WTC11 (cell line): ENCODE measurements around the gene FCSK. TPM values are rescaled to one million over a fixed set of nuclear protein-coding genes. Genes with fewer than 3 reads are reported as not detected.

Source experiments
- ATAC-seq: fragments of 200-7000 bp; cut with Tn5 transposase; 2 replicates; pipeline ENCODE4 v1.10.0; 2021; ENCODE audit warnings: mild to moderate bottlenecking, moderate library complexity
- CTCF ChIA-PET: fragments of 300-600 bp; sonication (Branson Sonifier 250); formaldehyde crosslinking; loops from one replicate; lab custom pipeline; 2021; ENCODE audit warnings: antibody characterized with exemption; lab: Charles Lee
- POLR2A ChIA-PET: fragments of 350-600 bp; sonication (Branson Sonifier 250); formaldehyde crosslinking; loops from one replicate; lab custom pipeline; 2021; ENCODE audit warnings: antibody characterized with exemption; lab: Charles Lee
- DNase-seq: peaks from one replicate; pipeline ENCODE4 v3.0.0; 2021; ENCODE audit warnings: low spot score
- H3K27ac Mint-ChIP-seq: 2 replicates; pipeline ENCODE4 v1.8.0; 2021; ENCODE audit warnings: mixed read lengths
- H3K27me3 Mint-ChIP-seq: 2 replicates; pipeline ENCODE4 v1.8.0; 2021; ENCODE audit warnings: low read depth, mild to moderate bottlenecking, moderate library complexity, mixed read lengths
- H3K36me3 Mint-ChIP-seq: 2 replicates; pipeline ENCODE4 v1.8.0; 2021; ENCODE audit warnings: mixed read lengths
- H3K4me1 Mint-ChIP-seq: 2 replicates; pipeline ENCODE4 v1.8.0; 2022; ENCODE audit warnings: mixed read lengths
- H3K4me3 Mint-ChIP-seq: 2 replicates; pipeline ENCODE4 v1.8.0; 2021; ENCODE audit warnings: mild to moderate bottlenecking, moderate library complexity, mixed read lengths
- H3K9me3 Mint-ChIP-seq: 2 replicates; pipeline ENCODE4 v1.8.0; 2021; ENCODE audit warnings: mixed read lengths
- AR ChIP-seq: fragments of 250-450 bp; sonication (Bioruptor Pico); IDR thresholded peaks from 2 replicates; pipeline ENCODE4 v1.9.0; 2021; ENCODE audit warnings: mild to moderate bottlenecking
- E2F1 ChIP-seq: sonication (generic); formaldehyde crosslinking; IDR thresholded peaks from 2 replicates; pipeline ENCODE4 v1.8.0; 2022; ENCODE audit warnings: mild to moderate bottlenecking, missing genetic modification reagents
- ERG ChIP-seq: fragments of 250-450 bp; sonication (Bioruptor Pico); IDR thresholded peaks from 2 replicates; pipeline ENCODE4 v1.8.0; 2021; ENCODE audit warnings: mild to moderate bottlenecking
- ETV6 ChIP-seq: sonication (generic); formaldehyde crosslinking; IDR thresholded peaks from 2 replicates; pipeline ENCODE4 v1.8.1; 2022; ENCODE audit warnings: mild to moderate bottlenecking, missing genetic modification reagents
- GABPB1 ChIP-seq: sonication (generic); formaldehyde crosslinking; IDR thresholded peaks from 2 replicates; pipeline ENCODE4 v1.8.1; 2023; ENCODE audit warnings: mild to moderate bottlenecking, missing genetic modification reagents
- IRF1 ChIP-seq: sonication (generic); formaldehyde crosslinking; IDR thresholded peaks from 2 replicates; pipeline ENCODE4 v1.8.0; 2023; ENCODE audit warnings: missing genetic modification reagents
- MAX ChIP-seq: sonication (generic); formaldehyde crosslinking; IDR thresholded peaks from 2 replicates; pipeline ENCODE4 v1.8.0; 2022; ENCODE audit warnings: mild to moderate bottlenecking, missing genetic modification reagents
- NFATC4 ChIP-seq: fragments of 250-450 bp; sonication (Bioruptor Pico); IDR thresholded peaks from 2 replicates; pipeline ENCODE4 v1.9.0; 2021; ENCODE audit warnings: mild to moderate bottlenecking
- NR1H2 ChIP-seq: sonication (generic); formaldehyde crosslinking; IDR thresholded peaks from 2 replicates; pipeline ENCODE4 v1.9.0; 2021; ENCODE audit warnings: mild to moderate bottlenecking, moderate library complexity, missing genetic modification reagents
- RORB ChIP-seq: fragments of 250-450 bp; sonication (Bioruptor Pico); IDR thresholded peaks from 2 replicates; pipeline ENCODE4 v1.9.0; 2021; ENCODE audit warnings: mild to moderate bottlenecking
- SP1 ChIP-seq: sonication (generic); formaldehyde crosslinking; conservative IDR thresholded peaks from 2 replicates; pipeline ENCODE4 v1.8.1; 2022; ENCODE audit warnings: missing genetic modification reagents
- TEAD1 ChIP-seq: sonication (generic); formaldehyde crosslinking; IDR thresholded peaks from 2 replicates; pipeline ENCODE4 v1.8.0; 2022; ENCODE audit warnings: mild to moderate bottlenecking, missing genetic modification reagents
- ZNF138 ChIP-seq: sonication (generic); formaldehyde crosslinking; conservative IDR thresholded peaks from 2 replicates; pipeline ENCODE4 v1.8.1; 2022; ENCODE audit warnings: mild to moderate bottlenecking, moderate library complexity, missing genetic modification reagents
- ZNF423 ChIP-seq: fragments of 250-450 bp; sonication (Bioruptor Pico); IDR thresholded peaks from 2 replicates; pipeline ENCODE4 v2.1.2; 2022; ENCODE audit warnings: mild to moderate bottlenecking, moderate library complexity
- total RNA-seq: library from RNA; stranded (reverse); gene quantifications from 3 replicates; pipeline ENCODE4 v1.2.3, GENCODE V29; 2021
- TF ChIP-seq, protein P1 (sequence below): fragments of 250-450 bp; sonication (Bioruptor Pico); IDR thresholded peaks from 2 replicates; pipeline ENCODE4 v1.9.0; 2021; ENCODE audit warnings: mild to moderate bottlenecking, borderline replicate concordance
- TF ChIP-seq, protein P2 (sequence below): fragments of 250-450 bp; sonication (Bioruptor Pico); IDR thresholded peaks from 2 replicates; pipeline ENCODE4 v1.9.0; 2021; ENCODE audit warnings: moderate library complexity, mild to moderate bottlenecking, inconsistent platforms, borderline replicate concordance
- TF ChIP-seq, protein P3 (sequence below): sonication (generic); formaldehyde crosslinking; IDR thresholded peaks from 2 replicates; pipeline ENCODE4 v1.8.0; 2023; ENCODE audit warnings: mild to moderate bottlenecking, missing genetic modification reagents
- TF ChIP-seq, protein P4 (sequence below): fragments of 250-450 bp; sonication (Bioruptor Pico); IDR thresholded peaks from 2 replicates; pipeline ENCODE4 v1.9.0; 2021; ENCODE audit warnings: mild to moderate bottlenecking

The FCSK gene
- total RNA-seq, 1 experiment from 2014 or later = 10.6 TPM

GRCh38 chr16:70457446-70458166, 3.2 kb downstream of the FCSK start:
- DNase-seq (no peak), ATAC-seq (no peak)
- TF ChIP-seq E2F1 (CRISPR knock-in tag) (no peak), ZNF138 (CRISPR knock-in tag) (no peak), ERG (CRISPR knock-in tag) (no peak), MAX (CRISPR knock-in tag) (no peak), ZNF423 (CRISPR knock-in tag) (no peak), SP1 (CRISPR knock-in tag) (no peak), GABPB1 (no peak), RORB (CRISPR knock-in tag) (no peak), ETV6 (no peak), IRF1 (no peak), NFATC4 (no peak), NR1H2 (CRISPR knock-in tag) (no peak), TEAD1 (CRISPR knock-in tag) (no peak), AR (CRISPR knock-in tag) (no peak)
- TF ChIP-seq, protein P1, sequence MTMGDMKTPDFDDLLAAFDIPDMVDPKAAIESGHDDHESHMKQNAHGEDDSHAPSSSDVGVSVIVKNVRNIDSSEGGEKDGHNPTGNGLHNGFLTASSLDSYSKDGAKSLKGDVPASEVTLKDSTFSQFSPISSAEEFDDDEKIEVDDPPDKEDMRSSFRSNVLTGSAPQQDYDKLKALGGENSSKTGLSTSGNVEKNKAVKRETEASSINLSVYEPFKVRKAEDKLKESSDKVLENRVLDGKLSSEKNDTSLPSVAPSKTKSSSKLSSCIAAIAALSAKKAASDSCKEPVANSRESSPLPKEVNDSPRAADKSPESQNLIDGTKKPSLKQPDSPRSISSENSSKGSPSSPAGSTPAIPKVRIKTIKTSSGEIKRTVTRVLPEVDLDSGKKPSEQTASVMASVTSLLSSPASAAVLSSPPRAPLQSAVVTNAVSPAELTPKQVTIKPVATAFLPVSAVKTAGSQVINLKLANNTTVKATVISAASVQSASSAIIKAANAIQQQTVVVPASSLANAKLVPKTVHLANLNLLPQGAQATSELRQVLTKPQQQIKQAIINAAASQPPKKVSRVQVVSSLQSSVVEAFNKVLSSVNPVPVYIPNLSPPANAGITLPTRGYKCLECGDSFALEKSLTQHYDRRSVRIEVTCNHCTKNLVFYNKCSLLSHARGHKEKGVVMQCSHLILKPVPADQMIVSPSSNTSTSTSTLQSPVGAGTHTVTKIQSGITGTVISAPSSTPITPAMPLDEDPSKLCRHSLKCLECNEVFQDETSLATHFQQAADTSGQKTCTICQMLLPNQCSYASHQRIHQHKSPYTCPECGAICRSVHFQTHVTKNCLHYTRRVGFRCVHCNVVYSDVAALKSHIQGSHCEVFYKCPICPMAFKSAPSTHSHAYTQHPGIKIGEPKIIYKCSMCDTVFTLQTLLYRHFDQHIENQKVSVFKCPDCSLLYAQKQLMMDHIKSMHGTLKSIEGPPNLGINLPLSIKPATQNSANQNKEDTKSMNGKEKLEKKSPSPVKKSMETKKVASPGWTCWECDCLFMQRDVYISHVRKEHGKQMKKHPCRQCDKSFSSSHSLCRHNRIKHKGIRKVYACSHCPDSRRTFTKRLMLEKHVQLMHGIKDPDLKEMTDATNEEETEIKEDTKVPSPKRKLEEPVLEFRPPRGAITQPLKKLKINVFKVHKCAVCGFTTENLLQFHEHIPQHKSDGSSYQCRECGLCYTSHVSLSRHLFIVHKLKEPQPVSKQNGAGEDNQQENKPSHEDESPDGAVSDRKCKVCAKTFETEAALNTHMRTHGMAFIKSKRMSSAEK = no peak
- TF ChIP-seq, protein P2, sequence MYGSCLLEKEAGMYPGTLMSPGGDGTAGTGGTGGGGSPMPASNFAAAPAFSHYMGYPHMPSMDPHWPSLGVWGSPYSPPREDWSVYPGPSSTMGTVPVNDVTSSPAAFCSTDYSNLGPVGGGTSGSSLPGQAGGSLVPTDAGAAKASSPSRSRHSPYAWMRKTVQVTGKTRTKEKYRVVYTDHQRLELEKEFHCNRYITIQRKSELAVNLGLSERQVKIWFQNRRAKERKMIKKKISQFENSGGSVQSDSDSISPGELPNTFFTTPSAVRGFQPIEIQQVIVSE (CRISPR knock-in tag) = no peak
- TF ChIP-seq, protein P3, sequence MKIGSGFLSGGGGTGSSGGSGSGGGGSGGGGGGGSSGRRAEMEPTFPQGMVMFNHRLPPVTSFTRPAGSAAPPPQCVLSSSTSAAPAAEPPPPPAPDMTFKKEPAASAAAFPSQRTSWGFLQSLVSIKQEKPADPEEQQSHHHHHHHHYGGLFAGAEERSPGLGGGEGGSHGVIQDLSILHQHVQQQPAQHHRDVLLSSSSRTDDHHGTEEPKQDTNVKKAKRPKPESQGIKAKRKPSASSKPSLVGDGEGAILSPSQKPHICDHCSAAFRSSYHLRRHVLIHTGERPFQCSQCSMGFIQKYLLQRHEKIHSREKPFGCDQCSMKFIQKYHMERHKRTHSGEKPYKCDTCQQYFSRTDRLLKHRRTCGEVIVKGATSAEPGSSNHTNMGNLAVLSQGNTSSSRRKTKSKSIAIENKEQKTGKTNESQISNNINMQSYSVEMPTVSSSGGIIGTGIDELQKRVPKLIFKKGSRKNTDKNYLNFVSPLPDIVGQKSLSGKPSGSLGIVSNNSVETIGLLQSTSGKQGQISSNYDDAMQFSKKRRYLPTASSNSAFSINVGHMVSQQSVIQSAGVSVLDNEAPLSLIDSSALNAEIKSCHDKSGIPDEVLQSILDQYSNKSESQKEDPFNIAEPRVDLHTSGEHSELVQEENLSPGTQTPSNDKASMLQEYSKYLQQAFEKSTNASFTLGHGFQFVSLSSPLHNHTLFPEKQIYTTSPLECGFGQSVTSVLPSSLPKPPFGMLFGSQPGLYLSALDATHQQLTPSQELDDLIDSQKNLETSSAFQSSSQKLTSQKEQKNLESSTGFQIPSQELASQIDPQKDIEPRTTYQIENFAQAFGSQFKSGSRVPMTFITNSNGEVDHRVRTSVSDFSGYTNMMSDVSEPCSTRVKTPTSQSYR = no peak
- TF ChIP-seq, protein P4, sequence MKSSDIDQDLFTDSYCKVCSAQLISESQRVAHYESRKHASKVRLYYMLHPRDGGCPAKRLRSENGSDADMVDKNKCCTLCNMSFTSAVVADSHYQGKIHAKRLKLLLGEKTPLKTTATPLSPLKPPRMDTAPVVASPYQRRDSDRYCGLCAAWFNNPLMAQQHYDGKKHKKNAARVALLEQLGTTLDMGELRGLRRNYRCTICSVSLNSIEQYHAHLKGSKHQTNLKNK (CRISPR knock-in tag) = no peak
- no peaks in the 10 kb centered on the region for H3K36me3 Mint-ChIP-seq
- ChIA-PET POLR2A (no interaction called here), CTCF (no interaction called here)
- no peaks in the 10 kb centered on the region for H3K9me3 Mint-ChIP-seq
- H3K4me3 Mint-ChIP-seq = no peak overlapping the region
- H3K27ac Mint-ChIP-seq = no peak overlapping the region
- no peaks in the 10 kb centered on the region for H3K27me3 Mint-ChIP-seq
- peaks cover 7% of the 10 kb centered on the region for H3K4me1 Mint-ChIP-seq
